NCI-H2196 treated with DMSO at 0.1 percent for 48 hours (cell line): ENCODE measurements around the gene EPHB2.
A peak's percentile ranks its signal among the peaks of the same experiment; 100 is the strongest.

ENCODE experiments used
- DNase-seq: peaks from one replicate; lab custom pipeline; 2025; ENCODE audit not compliant: unreplicated experiment; lab: John Stamatoyannopoulos, UW

The EPHB2 gene

GRCh38 chr1:22969304-22969709 lies 258.7 kb downstream of the EPHB2 start:
- peak; percentile 75 for DNase-seq

- DNase-seq, result no peak
Measured at GRCh38 chr1:22970096-22970495, 259.5 kb downstream of the EPHB2 start.
